GM19324 (cell line): ENCODE results near the gene ZNF536.
"Not testable (repeated sequence)": the region's sequence is repeated elsewhere in the genome, so short reads cannot be mapped to it uniquely, and the experiment has no call there.

ENCODE experiments used
- ATAC-seq: cut with Tn5 transposase; IDR thresholded peaks from one replicate; pipeline ENCODE4 v1.9.1; 2021; ENCODE audit warnings: mild to moderate bottlenecking, moderate library complexity; ENCODE audit not compliant: unreplicated experiment, low FRiP score

Gene ZNF536

GRCh38 chr19:30386551-30387143 is 14.5 kb downstream of the ZNF536 start:
- ATAC-seq = no peak

- no peak for ATAC-seq
Measured at GRCh38 chr19:30387311-30388115, 15.3 kb downstream of the ZNF536 start.

- no peak for ATAC-seq
Measured at GRCh38 chr19:30388327-30388726, 16.1 kb downstream of the ZNF536 start.

- no peak for ATAC-seq
Measured at GRCh38 chr19:30388819-30389218, 16.6 kb downstream of the ZNF536 start.

GRCh38 chr19:30390356-30390988 is 18.3 kb downstream of the ZNF536 start:
- ATAC-seq = no peak

- no peak for ATAC-seq
Measured at GRCh38 chr19:30391052-30391451, 18.9 kb downstream of the ZNF536 start.

- no peak for ATAC-seq
Measured at GRCh38 chr19:30391554-30392551, 19.7 kb downstream of the ZNF536 start.

- ATAC-seq = no peak
Measured at GRCh38 chr19:30393046-30393445, 20.9 kb downstream of the ZNF536 start.

- no peak for ATAC-seq
Measured at GRCh38 chr19:30393729-30394480, 21.7 kb downstream of the ZNF536 start.

- no peak for ATAC-seq
Measured at GRCh38 chr19:30394481-30395151, 22.4 kb downstream of the ZNF536 start.

- no peak for ATAC-seq
Measured at GRCh38 chr19:30395283-30395682, 23.1 kb downstream of the ZNF536 start.

- ATAC-seq = not testable (repeated sequence)
Measured at GRCh38 chr19:30398539-30398938, 26.4 kb downstream of the ZNF536 start.

- ATAC-seq = no peak
Measured at GRCh38 chr19:30401956-30402355, 29.8 kb downstream of the ZNF536 start.

GRCh38 chr19:30402436-30403202 is 30.4 kb downstream of the ZNF536 start:
- no peak for ATAC-seq

GRCh38 chr19:30403203-30403985 is 31.2 kb downstream of the ZNF536 start:
- no peak for ATAC-seq

- no peak for ATAC-seq
Measured at GRCh38 chr19:30406220-30407067, 34.3 kb downstream of the ZNF536 start.
